ENCODE data around the gene VPS4B. TPM values are rescaled to one million over a fixed set of nuclear protein-coding genes. Genes with fewer than 3 reads are reported as not detected.

VPS4B gene
- total and polyA plus RNA-seq, 2 of the 8 experiments (the other 6 are each of a cell fraction or from before 2014, with no cell fraction given): 7.2 to 45.3 TPM

DNA sequence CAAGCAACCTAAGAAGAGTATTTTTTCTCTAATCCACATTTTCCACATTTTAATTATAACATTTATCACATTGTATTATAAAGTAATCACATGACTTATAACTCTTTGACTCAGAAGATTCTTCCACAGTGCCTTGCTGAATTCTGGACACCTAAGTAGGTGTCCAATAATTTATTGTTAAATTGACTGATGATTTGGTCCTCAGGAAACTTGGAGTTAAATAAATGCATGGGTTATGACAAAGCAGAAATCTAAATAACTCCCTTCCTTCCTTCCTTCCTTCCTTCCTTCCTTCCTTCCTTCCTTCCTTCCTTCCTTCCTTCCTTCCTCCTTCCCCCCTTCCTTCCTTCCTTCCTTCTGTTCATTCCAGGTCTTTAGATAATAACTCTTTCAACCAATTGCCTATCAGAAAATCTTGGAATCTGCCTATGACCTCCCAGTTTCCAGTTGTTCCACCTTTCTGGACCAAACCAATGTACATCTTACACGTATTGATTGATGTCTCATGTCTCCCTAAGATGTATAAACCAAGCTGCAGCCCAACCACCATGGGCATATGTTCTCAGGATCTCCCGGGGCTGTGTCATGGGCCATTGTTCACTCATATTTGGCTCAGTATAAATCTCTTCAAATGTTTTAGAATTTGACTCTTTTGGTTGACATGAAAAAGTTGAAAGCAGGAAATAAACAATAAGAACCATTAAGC is 44.8 kb downstream of the VPS4B start:
- H3K23ac ChIP-seq (ENCODE audit: insufficient read length): no peak overlapping the region
- CTCF ChIA-PET (ENCODE audit: partially characterized antibody): no interaction called here
- no peak overlapping the region for H2AK5ac ChIP-seq (ENCODE audit: low read depth, low read length)
- H3K18ac ChIP-seq (ENCODE audit: extremely low read depth, low read length): no peak overlapping the region
- no peak overlapping the region for H2BK120ac ChIP-seq (replicated peaks; ENCODE audit: low read depth, low read length)
- no peaks in the 10 kb centered on the region for H3K79me2 ChIP-seq (ENCODE audit: control insufficient read depth in 1 of 2, insufficient read depth in 2 of 2, low read length in 2 of 2)
- H3K56ac ChIP-seq (replicated peaks; ENCODE audit: insufficient read length, low read depth, low read length): no peak overlapping the region
- TF ChIP-seq TEAD4 (IDR thresholded peaks at IDR 0.05; ENCODE audit: low read depth, low read length) (no peak), EP300 (IDR thresholded peaks at IDR 0.05; ENCODE audit: borderline replicate concordance in 1 of 2, low read depth in 2 of 2, low read length in 2 of 2) (no peak), EGR1 (IDR thresholded peaks at IDR 0.05; ENCODE audit: borderline replicate concordance, low read depth, low read length) (no peak), EZH2 (IDR thresholded peaks at IDR 0.05; ENCODE audit: low read depth, low read length, severe bottlenecking) (no peak), SAP30 (IDR thresholded peaks at IDR 0.05; ENCODE audit: insufficient read depth, insufficient replicate concordance, low read length) (no peak), CREB1 (IDR thresholded peaks at IDR 0.05) (no peak), RNF2 (IDR thresholded peaks at IDR 0.05; ENCODE audit: borderline replicate concordance, low read depth, low read length, missing control alignments, poor library complexity, severe bottlenecking) (no peak), POU5F1 (IDR thresholded peaks at IDR 0.05; ENCODE audit: low read depth, low read length) (no peak)
- no peaks in the 10 kb centered on the region for H3K79me1 ChIP-seq (ENCODE audit: low read depth, low read length)
- no peak overlapping the region for H2AFZ ChIP-seq (ENCODE audit: low read length)
- no peak overlapping the region for H2BK20ac ChIP-seq (ENCODE audit: low read length)
- H4K5ac ChIP-seq (ENCODE audit: insufficient read length, low read depth, low read length): no peak overlapping the region
- H3K4me1 ChIP-seq (replicated peaks in 1 of 4; ENCODE audit: control insufficient read depth in 3 of 4, insufficient read depth in 4 of 4, low read length in 3 of 4): no peaks in the 10 kb centered on the region
- H3K4me2 ChIP-seq (ENCODE audit: insufficient read depth in 1 of 2, low read depth in 2 of 2, low read length in 2 of 2): no peak overlapping the region
- H3K4ac ChIP-seq (replicated peaks; ENCODE audit: insufficient read length, low read depth, low read length): no peak overlapping the region
- H2BK15ac ChIP-seq (ENCODE audit: low read length): no peak overlapping the region
- H3K14ac ChIP-seq (ENCODE audit: insufficient read length): no peak overlapping the region
- no peaks in the 10 kb centered on the region for H3K23me2 ChIP-seq (ENCODE audit: low read depth, low read length)
- H4K91ac ChIP-seq (replicated peaks; ENCODE audit: insufficient read length, low read length): no peak overlapping the region
- H3K9me3 ChIP-seq (ENCODE audit: insufficient read depth in 2 of 2, low read depth in 1 of 2, low read length in 1 of 2): peaks cover 2 to 4% of the 10 kb centered on the region in 2 experiments; a peak in 1 of 4 replicates
- no peaks in the 10 kb centered on the region for H4K20me1 ChIP-seq (replicated peaks in 1 of 2; ENCODE audit: control insufficient read depth in 1 of 2, insufficient read depth in 2 of 2, low read length in 2 of 2)
- 82% methylated on average over 2 of the region's 2 CpGs; no CpG with 5 or more reads in 1 of the 2 experiments for WGBS, 2 experiments (ENCODE audit: extremely low coverage in 1 of 2, insufficient coverage in 1 of 2, insufficient read length in 1 of 2, insufficient replicate concordance in 2 of 2, low coverage in 1 of 2, low lambda C conversion rate in 2 of 2, missing lambda C conversion rate in 1 of 2)
- no peak overlapping the region for H3K27ac ChIP-seq (ENCODE audit: low read depth, low read length)
- H3K36me3 ChIP-seq (ENCODE audit: control insufficient read depth in 2 of 4, insufficient read depth in 4 of 4, low read length in 3 of 4): no peaks in the 10 kb centered on the region
- DNase-seq (ENCODE audit: low read depth in 1 of 2, low spot score in 2 of 2) (no peak), FAIRE-seq (no peak)
- no peaks in the 10 kb centered on the region for H3K27me3 ChIP-seq (replicated peaks in 1 of 4; ENCODE audit: control insufficient read depth in 3 of 4, extremely low read depth in 1 of 4, insufficient read depth in 3 of 4, low read length in 3 of 4)
- no peak overlapping the region for H3K4me3 ChIP-seq (ENCODE audit: extremely low read depth in 1 of 4, insufficient read depth in 2 of 4, low read depth in 3 of 4, low read length in 4 of 4)
- no peak overlapping the region for H2BK5ac ChIP-seq (ENCODE audit: low read depth, low read length)
- H4K8ac ChIP-seq (ENCODE audit: extremely low read depth, insufficient read depth, low read length): no peak overlapping the region
- H2BK12ac ChIP-seq (ENCODE audit: low read depth, low read length): no peak overlapping the region
- POLR2A ChIA-PET (ENCODE audit: partially characterized antibody): no interaction called here
- H3K9ac ChIP-seq (replicated peaks in 1 of 4; ENCODE audit: extremely low read depth in 1 of 4, low read depth in 3 of 4, low read length in 3 of 4): no peak overlapping the region

Data from H1 (cell line).